ENCODE results near the gene PRDM16. TPM values are rescaled to one million over a fixed set of nuclear protein-coding genes. Genes with fewer than 3 reads are reported as not detected.

PRDM16 gene
- polyA plus RNA-seq, 1 of the 3 experiments (the other 2 are of a cell fraction) = not detected

- no peaks in the 10 kb centered on the region for H3K36me3 ChIP-seq (replicated peaks in 1 of 2; ENCODE audit: control insufficient read depth in 1 of 2, insufficient read depth in 2 of 2, low read length in 1 of 2)
- peaks cover 32% of the 10 kb centered on the region; the same call in 1 of the 2 replicates for H3K27me3 ChIP-seq (ENCODE audit: insufficient read depth)
- no peak overlapping the region for H3K4me2 ChIP-seq
- DNase-seq = no peak
- whole genome bisulfite sequencing (ENCODE audit: low lambda C conversion rate) = 54% methylated on average over 16 of the region's 22 CpGs
- ChIA-PET POLR2A (no interaction called here), CTCF (no interaction called here)
- peaks cover 14% of the 10 kb centered on the region for H3F3A ChIP-seq (replicated peaks; ENCODE audit: insufficient read depth)
- no peaks in the 10 kb centered on the region for H3K9me2 ChIP-seq
- H3K9me3 ChIP-seq = no peaks in the 10 kb centered on the region
- H3K4me3 ChIP-seq (ENCODE audit: low read depth in 2 of 2, low read length in 1 of 2) = no peak overlapping the region
- H3K79me2 ChIP-seq (ENCODE audit: insufficient read depth) = no peaks in the 10 kb centered on the region
- no peak overlapping the region for H3K9ac ChIP-seq
- TF ChIP-seq TEAD4 (IDR thresholded peaks at IDR 0.05; ENCODE audit: borderline replicate concordance, insufficient read depth) (no peak), MXI1 (IDR thresholded peaks at IDR 0.05; ENCODE audit: low read depth, low read length) (no peak), YY1 (IDR thresholded peaks at IDR 0.05; ENCODE audit: low read depth) (no peak), REST (IDR thresholded peaks at IDR 0.05; ENCODE audit: low read depth, low read length) (no peak), FOXM1 (IDR thresholded peaks at IDR 0.05; ENCODE audit: low read depth) (no peak), RFX5 (IDR thresholded peaks at IDR 0.05; ENCODE audit: low read length) (no peak)
- H2AFZ ChIP-seq (ENCODE audit: low read depth) = no peak overlapping the region
- H3K4me1 ChIP-seq (ENCODE audit: control insufficient read depth in 1 of 2, insufficient read depth in 2 of 2, low read depth in 1 of 2, low read length in 1 of 2) = no peaks in the 10 kb centered on the region
- peaks cover 4% of the 10 kb centered on the region; the same call in 1 of the 2 replicates for H4K20me1 ChIP-seq (ENCODE audit: insufficient read depth)
- no peak overlapping the region for H3K27ac ChIP-seq (ENCODE audit: low read depth in 2 of 2, low read length in 1 of 2)
Observed at GRCh38 chr1:3365523-3366125, 296.6 kb downstream of the PRDM16 start.

GRCh38 chr1:3366126-3367051 lies 297.4 kb downstream of the PRDM16 start:
- Histone ChIP-seq H3K9me2 (no peaks in the 10 kb centered on the region), H3K27ac (ENCODE audit: low read depth in 2 of 2, low read length in 1 of 2) (no peak overlapping the region), H3K27me3 (ENCODE audit: insufficient read depth) (peaks cover 32% of the 10 kb centered on the region; the same call in 1 of the 2 replicates), H3K79me2 (ENCODE audit: insufficient read depth) (no peaks in the 10 kb centered on the region), H3F3A (replicated peaks; ENCODE audit: insufficient read depth) (peaks cover 14% of the 10 kb centered on the region), H4K20me1 (ENCODE audit: insufficient read depth) (peaks cover 4% of the 10 kb centered on the region; the same call in 1 of the 2 replicates), H3K9ac (no peak overlapping the region), H3K4me3 (ENCODE audit: low read depth in 2 of 2, low read length in 1 of 2) (no peak overlapping the region), H3K4me2 (no peak overlapping the region), H2AFZ (ENCODE audit: low read depth) (no peak overlapping the region), H3K9me3 (no peaks in the 10 kb centered on the region), H3K36me3 (replicated peaks in 1 of 2; ENCODE audit: control insufficient read depth in 1 of 2, insufficient read depth in 2 of 2, low read length in 1 of 2) (no peaks in the 10 kb centered on the region), H3K4me1 (ENCODE audit: control insufficient read depth in 1 of 2, insufficient read depth in 2 of 2, low read depth in 1 of 2, low read length in 1 of 2) (no peaks in the 10 kb centered on the region)
- DNase-seq = no peak
- WGBS (ENCODE audit: low lambda C conversion rate) = 67% methylated on average over 29 of the region's 42 CpGs
- CTCF ChIA-PET = no interaction called here
- POLR2A ChIA-PET = no interaction called here
- TF ChIP-seq SMC3 (IDR thresholded peaks at IDR 0.05; ENCODE audit: low read depth, low read length) (no peak), JUND (IDR thresholded peaks at IDR 0.05) (no peak), GABPA (IDR thresholded peaks at IDR 0.05; ENCODE audit: low read depth) (no peak), POLR2AphosphoS5 (IDR thresholded peaks at IDR 0.05; ENCODE audit: low read depth, low read length) (no peak), REST (IDR thresholded peaks at IDR 0.05; ENCODE audit: low read depth, low read length) (no peak), ELF1 (IDR thresholded peaks at IDR 0.05) (no peak), GATA2 (CRISPR knock-in tag; IDR thresholded peaks at IDR 0.05) (no peak), FOXJ3 (CRISPR knock-in tag; IDR thresholded peaks at IDR 0.05) (no peak), EP300 (IDR thresholded peaks at IDR 0.05; ENCODE audit: borderline replicate concordance in 1 of 2, low read depth in 1 of 2, low read length in 1 of 2) (no peak), MAX (IDR thresholded peaks at IDR 0.05; ENCODE audit: low read depth) (no peak), CTCF (IDR thresholded peaks at IDR 0.05) (no peak), NRF1 (IDR thresholded peaks at IDR 0.05; ENCODE audit: low read depth, low read length) (no peak)

Data from SK-N-SH (cell line).